DMS 273 (cell line): ENCODE measurements around the gene ZNF324.

ENCODE experiments used
- DNase-seq: peaks from one replicate; lab custom pipeline; 2025; ENCODE audit not compliant: unreplicated experiment; lab: John Stamatoyannopoulos, UW

Gene ZNF324

DNA sequence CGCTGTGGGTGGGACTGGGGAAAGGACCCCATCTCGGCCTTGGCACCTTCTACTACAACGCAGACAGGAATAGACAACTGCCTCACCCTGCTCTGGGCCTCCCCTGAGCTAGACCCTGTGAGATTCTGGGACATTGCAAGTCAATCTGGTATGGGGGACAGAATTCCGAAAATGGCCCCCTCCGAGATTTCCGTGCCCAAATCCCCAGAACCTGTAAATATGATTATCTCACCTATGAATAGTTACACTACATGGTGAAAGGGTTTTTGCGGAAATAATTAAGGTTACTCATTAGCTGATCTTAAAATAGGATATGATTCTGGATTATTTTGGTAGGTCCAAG, 53.3 kb downstream of the ZNF324 start:
- no peak for DNase-seq

- no peak for DNase-seq
Measured at GRCh38 chr19:58521651-58522050, 54.8 kb downstream of the ZNF324 start.

GRCh38 chr19:58522709-58523108, 55.8 kb downstream of the ZNF324 start:
- no peak for DNase-seq
